Body of pancreas (tissue), 4 donors: ENCODE results near the gene GID8. TPM values are rescaled to one million over a fixed set of nuclear protein-coding genes. Genes with fewer than 3 reads are reported as not detected.

Experiments used
- ATAC-seq: fragments of 150-250 bp; one replicate; pipeline ENCODE4 v1.9.1; 2016
- DNase-seq, 4 donors: peaks; one replicate each; pipeline ENCODE4 v3.0.0-alpha.2; 2019
- H3K27ac ChIP-seq, 4 donors: fragments of 200-600 bp; sonication (generic); 1 replicate in 3 of 4; 2 replicates in 1 of 4; pipeline versions ENCODE4 v1.5.1 to v1.6.1; 2016 to 2019; ENCODE audit warnings: mild to moderate bottlenecking in 1 of 4, mixed read lengths in 1 of 4, moderate library complexity in 1 of 4
- H3K27me3 ChIP-seq, 2 donors: fragments of 200-600 bp; sonication (generic); one replicate each; pipeline ENCODE4 v1.6.0; 2016; ENCODE audit warnings: mild to moderate bottlenecking in 1 of 2
- H3K36me3 ChIP-seq, 2 donors: fragments of 200-600 bp; sonication (generic); replicated peaks in 1 of 2; 2 replicates each; pipeline ENCODE4 v1.5.1; 2016; ENCODE audit warnings: low read depth in 2 of 2; ENCODE audit not compliant: insufficient read depth in 1 of 2
- H3K4me1 ChIP-seq: fragments of 200-600 bp; sonication (generic); one replicate; pipeline ENCODE4 v1.6.0; 2016
- H3K4me3 ChIP-seq, 2 donors: fragments of 200-600 bp; sonication (generic); 1 replicate in 1 of 2; 2 replicates in 1 of 2; pipeline ENCODE4 v1.5.1; 2016 to 2019
- H3K9me3 ChIP-seq, 3 donors: fragments of 200-600 bp; sonication (generic); 1 replicate in 2 of 3; 2 replicates in 1 of 3; pipeline ENCODE4 v1.5.1; 2016
- POLR2A ChIP-seq, 3 donors: fragments of 450-650 bp; IDR thresholded peaks; one replicate each; pipeline ENCODE4 v1.6.1; 2016; ENCODE audit warnings: antibody characterized with exemption in 3 of 3, mild to moderate bottlenecking in 2 of 3
- WGBS, 2 donors: methylation state at CpG; one replicate each; pipeline ENCODE4 v1.1.5; 2017; 5-methylcytosine and 5-hydroxymethylcytosine counted together
- intact Hi-C: fragments of 100-400 bp; cut with DNase I; formaldehyde crosslinking; loops from one replicate; pipeline ENCODE4 v1.15.1; 2023
- total RNA-seq, 2 donors: library from RNA; depleted of rRNA; stranded (reverse); fragments of >200 nt; gene quantifications; one replicate each; pipeline ENCODE4 v1.1.0, GENCODE V29; 2016
- TF ChIP-seq, protein P1 (sequence below), 7 experiments: fragments of 450-650 bp in 4 of 7; fragments of 200-600 bp in 3 of 7; sonication (generic) in 3 of 7; IDR thresholded peaks; one replicate each; pipeline ENCODE4 v1.5.1; 2016 to 2019; ENCODE audit warnings: antibody characterized with exemption in 7 of 7

The GID8 gene
- total RNA-seq, 2 donors from 2014 or later: 26.2 to 29.7 TPM

GRCh38 chr20:62925420-62926228, 12.3 kb upstream of the GID8 start:
- DNase-seq (peak; percentile 37 to 48 (median 42)), ATAC-seq (peak; percentile 10)
- Histone ChIP-seq H3K27ac (peak overlapping the region; percentile 88 to 98 (median 94)), H3K4me1 (peaks cover 71% of the 10 kb centered on the region), H3K4me3 (peak overlapping the region; percentile 71 to 87), H3K36me3 (no peaks in the 10 kb centered on the region), H3K27me3 (no peaks in the 10 kb centered on the region), H3K9me3 (no peaks in the 10 kb centered on the region)
- 0% methylated on average over 26 to 57 of the region's 63 CpGs for WGBS, 2 donors
- TF ChIP-seq, protein P1, sequence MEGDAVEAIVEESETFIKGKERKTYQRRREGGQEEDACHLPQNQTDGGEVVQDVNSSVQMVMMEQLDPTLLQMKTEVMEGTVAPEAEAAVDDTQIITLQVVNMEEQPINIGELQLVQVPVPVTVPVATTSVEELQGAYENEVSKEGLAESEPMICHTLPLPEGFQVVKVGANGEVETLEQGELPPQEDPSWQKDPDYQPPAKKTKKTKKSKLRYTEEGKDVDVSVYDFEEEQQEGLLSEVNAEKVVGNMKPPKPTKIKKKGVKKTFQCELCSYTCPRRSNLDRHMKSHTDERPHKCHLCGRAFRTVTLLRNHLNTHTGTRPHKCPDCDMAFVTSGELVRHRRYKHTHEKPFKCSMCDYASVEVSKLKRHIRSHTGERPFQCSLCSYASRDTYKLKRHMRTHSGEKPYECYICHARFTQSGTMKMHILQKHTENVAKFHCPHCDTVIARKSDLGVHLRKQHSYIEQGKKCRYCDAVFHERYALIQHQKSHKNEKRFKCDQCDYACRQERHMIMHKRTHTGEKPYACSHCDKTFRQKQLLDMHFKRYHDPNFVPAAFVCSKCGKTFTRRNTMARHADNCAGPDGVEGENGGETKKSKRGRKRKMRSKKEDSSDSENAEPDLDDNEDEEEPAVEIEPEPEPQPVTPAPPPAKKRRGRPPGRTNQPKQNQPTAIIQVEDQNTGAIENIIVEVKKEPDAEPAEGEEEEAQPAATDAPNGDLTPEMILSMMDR (IDR thresholded peaks at IDR 0.05): no peak
- no peak for TF ChIP-seq POLR2A (IDR thresholded peaks at IDR 0.05)
- intact Hi-C loops: no loop called here

DNA sequence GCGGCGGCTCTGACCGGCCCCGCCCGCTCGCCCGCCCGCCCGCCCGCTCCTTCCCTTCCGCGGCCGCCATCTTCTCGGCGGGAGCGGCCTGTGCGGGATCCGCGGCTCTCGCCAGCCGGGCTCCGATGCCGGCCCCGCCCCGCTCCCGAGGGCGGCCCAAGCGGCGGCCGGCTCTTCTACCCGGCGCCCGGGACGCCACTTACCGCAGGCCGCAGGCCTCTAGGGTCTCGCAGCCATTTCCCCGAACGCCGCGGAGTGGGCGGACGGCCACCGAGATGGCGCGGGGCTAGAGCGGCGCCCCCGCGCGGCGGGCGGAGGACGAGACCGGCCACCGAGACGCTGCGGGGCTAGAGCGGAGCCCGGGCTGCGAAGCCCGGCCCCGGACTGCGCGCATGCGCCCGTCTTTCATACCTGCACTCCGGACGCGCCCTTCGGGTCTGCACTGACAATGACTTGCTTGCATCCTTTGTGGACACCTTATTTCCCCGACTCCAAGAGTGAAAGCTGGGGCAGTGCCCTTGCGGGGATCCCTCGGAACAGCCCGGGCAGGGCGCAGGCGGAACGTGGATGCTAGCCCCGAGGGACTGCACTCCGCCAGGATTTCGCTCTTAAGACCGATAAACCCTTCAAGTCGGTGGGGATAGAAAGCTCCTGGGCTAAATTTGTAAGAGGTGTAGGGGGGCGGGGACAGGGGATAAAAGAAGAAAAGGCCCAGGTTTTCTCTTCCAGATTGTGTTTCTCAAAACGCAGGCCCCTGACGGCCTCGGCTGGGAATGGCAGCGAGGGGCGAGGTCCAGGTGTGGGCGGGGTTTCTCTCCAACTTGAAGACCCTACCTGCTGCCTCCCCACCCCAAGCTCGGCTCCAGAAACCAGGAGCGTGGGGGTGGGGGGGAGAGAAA, 11.5 kb upstream of the GID8 start, which contains the start of gene DIDO1:
DIDO1 (minus strand) TSS at position 277 of the 899 bp plus-strand sequence.
- DNase-seq (peak; percentile 87 to 93 (median 90)), ATAC-seq (peak; percentile 91)
- TF ChIP-seq, protein P1 (IDR thresholded peaks at IDR 0.05): peak; percentile 52 to 94 (median 76)
- TF ChIP-seq POLR2A (IDR thresholded peaks at IDR 0.05): peak; percentile 58 to 75 (median 73)
- no peaks in the 10 kb centered on the region for H3K36me3 ChIP-seq
- peaks cover 63% of the 10 kb centered on the region for H3K4me1 ChIP-seq
- WGBS, 2 donors: 2 to 10% methylated on average over 15 to 88 of the region's 92 CpGs
- H3K27me3 ChIP-seq: no peaks in the 10 kb centered on the region
- no peaks in the 10 kb centered on the region for H3K9me3 ChIP-seq
- peak within 1 kb of the TSS; percentile 88 to 98 (median 94) for H3K27ac ChIP-seq
- H3K4me3 ChIP-seq: peak within 1 kb of the TSS; percentile 71 to 87
- intact Hi-C loops: no loop called here

- intact Hi-C loops: no loop called here
- peaks cover 60% of the 10 kb centered on the region for H3K4me1 ChIP-seq
- no peaks in the 10 kb centered on the region for H3K9me3 ChIP-seq
- H3K27ac ChIP-seq: peak overlapping the region; percentile 88 to 98 (median 94)
- 69 to 74% methylated on average over 12 of the region's 12 CpGs for WGBS, 2 donors
- no peak for TF ChIP-seq POLR2A (IDR thresholded peaks at IDR 0.05)
- TF ChIP-seq, protein P1 (IDR thresholded peaks at IDR 0.05): no peak
- H3K4me3 ChIP-seq: no peak overlapping the region
- ATAC-seq (no peak), DNase-seq (no peak)
- H3K36me3 ChIP-seq: no peaks in the 10 kb centered on the region
- H3K27me3 ChIP-seq: no peaks in the 10 kb centered on the region
Measured at GRCh38 chr20:62927128-62927705, 10.7 kb upstream of the GID8 start.

DNA sequence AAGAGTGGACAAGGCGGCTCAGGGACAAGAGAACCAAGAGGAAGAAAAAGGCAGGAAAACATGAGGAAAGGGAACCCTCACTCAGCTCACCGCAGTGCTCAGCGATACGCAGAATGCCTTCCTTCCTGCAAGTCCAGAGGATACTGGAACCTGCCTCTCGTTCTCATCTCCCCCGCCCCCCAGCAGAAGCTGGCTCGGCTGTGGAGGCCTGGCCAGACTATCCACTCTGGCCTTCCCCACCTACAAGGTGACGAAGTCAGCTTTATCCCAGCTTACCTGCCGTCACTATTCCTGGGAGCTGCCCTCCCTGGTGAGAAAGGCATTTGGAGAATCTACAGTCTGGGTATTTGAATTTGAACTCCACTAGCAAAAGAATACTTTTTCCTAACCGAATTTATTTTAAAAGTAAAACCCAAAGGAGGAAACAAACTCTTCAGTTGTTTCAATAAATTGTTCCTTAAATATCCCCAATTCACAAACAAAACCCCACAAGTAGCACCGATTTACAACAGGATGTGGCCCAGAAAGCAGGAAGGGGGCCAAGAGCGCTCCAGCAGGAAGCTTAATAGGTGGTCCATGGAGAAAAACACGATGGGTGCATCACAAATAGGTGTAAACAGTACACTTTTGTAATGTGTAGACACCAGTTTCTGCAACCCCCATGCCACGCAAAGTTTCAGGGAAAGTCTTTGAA, 9.6 kb upstream of the GID8 start:
- ATAC-seq: no peak
- DNase-seq: no peak
- Histone ChIP-seq H3K9me3 (no peaks in the 10 kb centered on the region), H3K4me3 (peak overlapping the region in 1 of 2 donors; percentile 40), H3K4me1 (peaks cover 48% of the 10 kb centered on the region), H3K27me3 (no peaks in the 10 kb centered on the region), H3K36me3 (no peaks in the 10 kb centered on the region), H3K27ac (peak overlapping the region; percentile 74 to 98 (median 77))
- intact Hi-C loops: no loop called here
- TF ChIP-seq, protein P1 (IDR thresholded peaks at IDR 0.05): no peak
- TF ChIP-seq POLR2A (IDR thresholded peaks at IDR 0.05): no peak
- WGBS, 2 donors: 41 to 51% methylated on average over 14 of the region's 14 CpGs
